CD8-positive, alpha-beta memory T cell (primary cell): Measurements from ENCODE around the gene RPS6KA6. TPM values are rescaled to one million over a fixed set of nuclear protein-coding genes. Genes with fewer than 3 reads are reported as not detected.

Source experiments
- CTCF ChIA-PET: fragments of 350-600 bp; sonication (Branson Sonifier 250); formaldehyde crosslinking; loops from one replicate; lab custom pipeline; 2021; ENCODE audit warnings: antibody characterized with exemption; lab: Charles Lee
- POLR2A ChIA-PET: fragments of 350-600 bp; sonication (Branson Sonifier 250); formaldehyde crosslinking; loops from one replicate; lab custom pipeline; 2021; ENCODE audit warnings: antibody characterized with exemption; lab: Charles Lee
- DNase-seq, 5 donors: peaks; one replicate each; pipeline versions ENCODE4 v3.0.0 to v3.0.0-alpha.2; 2020 to 2022; ENCODE audit warnings: mixed read lengths in 1 of 5
- H3K27ac ChIP-seq: one replicate; pipeline ENCODE4 v1.7.0; 2013; ENCODE audit warnings: low read depth, mild to moderate bottlenecking, low read length, moderate library complexity
- H3K27me3 ChIP-seq: 2 replicates; pipeline ENCODE4 v1.7.0; 2013; ENCODE audit warnings: low read length, mild to moderate bottlenecking; ENCODE audit not compliant: insufficient read depth, poor library complexity, severe bottlenecking
- H3K36me3 ChIP-seq: 2 replicates; pipeline ENCODE4 v1.7.0; 2013; ENCODE audit warnings: mild to moderate bottlenecking, low read length, moderate library complexity; ENCODE audit not compliant: insufficient read depth
- H3K4me1 ChIP-seq: 2 replicates; pipeline ENCODE4 v1.7.0; 2013; ENCODE audit warnings: mild to moderate bottlenecking, low read length, moderate library complexity; ENCODE audit not compliant: insufficient read depth
- H3K4me3 ChIP-seq: 2 replicates; pipeline ENCODE4 v1.7.0; 2013; ENCODE audit warnings: mild to moderate bottlenecking, low read length
- H3K9me3 ChIP-seq: 2 replicates; pipeline ENCODE4 v1.7.0; 2013; ENCODE audit warnings: mild to moderate bottlenecking, low read length
- H3K27ac Mint-ChIP-seq, 8 donors: one replicate each; pipeline ENCODE4 v1.8.0; 2020 to 2021; ENCODE audit warnings: mixed read lengths in 8 of 8, mild to moderate bottlenecking in 6 of 8, inconsistent platforms in 3 of 8, moderate library complexity in 3 of 8
- H3K27me3 Mint-ChIP-seq, 2 donors: one replicate each; pipeline ENCODE4 v1.8.0; 2020 to 2021; ENCODE audit warnings: mixed read lengths in 2 of 2, mild to moderate bottlenecking in 1 of 2, moderate library complexity in 1 of 2
- H3K36me3 Mint-ChIP-seq, 3 donors: one replicate each; pipeline ENCODE4 v1.8.0; 2020 to 2021; ENCODE audit warnings: mixed read lengths in 3 of 3, inconsistent platforms in 1 of 3, mild to moderate bottlenecking in 1 of 3
- H3K4me1 Mint-ChIP-seq, 3 donors: one replicate each; pipeline ENCODE4 v1.8.0; 2020 to 2021; ENCODE audit warnings: mixed read lengths in 3 of 3, inconsistent platforms in 1 of 3, mild to moderate bottlenecking in 1 of 3
- H3K4me3 Mint-ChIP-seq, 7 donors: one replicate each; pipeline ENCODE4 v1.8.0; 2020 to 2021; ENCODE audit warnings: mixed read lengths in 7 of 7, mild to moderate bottlenecking in 6 of 7, moderate library complexity in 4 of 7, inconsistent platforms in 2 of 7
- H3K9me3 Mint-ChIP-seq, 5 donors: one replicate each; pipeline ENCODE4 v1.8.0; 2020 to 2022; ENCODE audit warnings: mixed read lengths in 5 of 5, mild to moderate bottlenecking in 3 of 5, moderate library complexity in 2 of 5, inconsistent platforms in 1 of 5
- polyA plus RNA-seq: library from polyadenylated mRNA; unstranded; fragments of 300-500 nt; fragmentation: Illumina TruSeq; gene quantifications from one replicate; pipeline ENCODE4 v1.2.3, GENCODE V29; 2021
- total RNA-seq, 2 experiments: library from RNA; stranded (reverse); gene quantifications; one replicate each; pipeline ENCODE4 v1.2.3, GENCODE V29; 2021

The RPS6KA6 gene
- under 1 TPM; 0.20 to 0.35 TPM for total RNA-seq
- not detected for polyA plus RNA-seq

DNA sequence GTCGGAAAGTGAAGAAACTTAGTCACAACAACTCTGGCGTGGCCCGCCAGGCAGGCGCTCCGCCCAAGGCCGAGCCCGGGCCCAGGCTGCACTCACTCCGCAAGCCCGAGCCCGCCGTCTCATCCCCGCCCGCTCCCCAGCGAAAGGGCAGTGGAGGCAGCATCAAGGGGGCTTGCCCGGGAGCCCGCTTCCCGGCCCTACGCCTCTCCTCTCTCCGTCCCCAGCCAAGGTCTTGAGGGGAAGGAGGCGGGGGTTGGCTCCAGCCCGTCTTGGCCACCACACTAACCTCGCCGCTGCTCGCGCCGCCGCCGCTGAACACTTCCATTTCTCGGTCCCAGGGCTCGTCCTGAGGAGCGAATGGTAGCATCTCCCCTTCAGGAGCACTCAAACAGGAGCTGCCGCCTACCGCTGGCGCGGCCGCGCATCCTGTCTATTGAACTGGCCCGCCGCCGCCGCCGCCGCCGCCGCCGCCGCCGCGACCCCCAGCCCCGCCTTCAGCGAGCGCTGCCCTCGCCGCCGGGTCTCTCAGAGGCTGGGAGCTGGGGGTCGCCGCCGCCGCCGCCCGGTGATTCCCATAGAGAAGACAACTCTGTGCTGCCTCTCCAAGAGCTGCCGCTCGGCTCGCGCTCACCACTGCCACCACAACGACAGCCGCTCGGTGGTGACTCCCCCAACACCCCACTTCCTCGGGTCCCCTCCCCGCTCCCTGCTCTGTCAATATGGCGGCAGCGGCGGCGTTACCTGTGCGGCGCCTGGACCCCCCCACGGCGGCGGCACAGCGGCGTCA, at the start of gene RPS6KA6:
TSS of gene RPS6KA6 (minus strand) at position 667 of the 787 bp plus-strand sequence. CDS start at position 367, 300 bp downstream.
- POLR2A ChIA-PET: no interaction called here
- no peak within 1 kb of the TSS for H3K27ac ChIP-seq
- peaks cover 3 to 16% (median 6%) of the 10 kb centered on the region in 5 donors for H3K9me3 Mint-ChIP-seq

DNA sequence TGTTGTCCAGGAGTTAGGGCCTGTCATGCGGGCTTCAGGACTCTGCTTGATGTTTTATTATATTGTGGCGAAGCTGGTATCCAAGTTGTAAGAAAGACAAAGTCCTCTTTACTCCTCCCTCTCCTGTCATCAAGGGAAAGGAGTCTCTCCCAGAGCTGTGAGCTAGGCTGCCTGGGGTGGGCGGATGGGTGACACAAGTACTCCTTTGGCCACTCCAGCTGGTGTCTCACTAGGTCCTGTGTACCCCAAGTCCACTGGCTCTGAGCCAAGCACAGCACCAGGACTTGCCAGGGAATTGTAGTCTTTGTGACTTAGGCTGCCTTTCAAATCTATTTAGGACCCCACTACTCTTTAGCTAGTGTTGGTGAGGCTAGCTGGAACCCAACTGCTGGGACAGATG, 36.7 kb upstream of the RPS6KA6 start:
- Histone ChIP-seq H3K36me3 (no peaks in the 10 kb centered on the region), H3K4me1 (no peaks in the 10 kb centered on the region), H3K27me3 (no peaks in the 10 kb centered on the region), H3K27ac (no peak overlapping the region), H3K4me3 (no peak overlapping the region), H3K9me3 (no peaks in the 10 kb centered on the region)
- CTCF ChIA-PET: no interaction called here
- no peaks in the 10 kb centered on the region for H3K4me1 Mint-ChIP-seq
- no peak for DNase-seq
- no peaks in the 10 kb centered on the region for H3K36me3 Mint-ChIP-seq
- peaks cover 0 to 3% of the 10 kb centered on the region in 2 donors for H3K27me3 Mint-ChIP-seq
- H3K4me3 Mint-ChIP-seq: no peak overlapping the region
- peaks cover 0 to 6% (median 0%) of the 10 kb centered on the region in 5 donors for H3K9me3 Mint-ChIP-seq
- no peak overlapping the region for H3K27ac Mint-ChIP-seq
- POLR2A ChIA-PET: no interaction called here

More for the DNA sequence above, at the start of gene RPS6KA6:
- CTCF ChIA-PET: no interaction called here
- Mint-ChIP-seq H3K36me3 (no peaks in the 10 kb centered on the region), H3K27me3 (peaks cover 3 to 8% of the 10 kb centered on the region in 2 donors), H3K4me1 (no peaks in the 10 kb centered on the region), H3K4me3 (peak within 1 kb of the TSS in 3 of 7 donors; percentile 10 to 46 (median 32)), H3K27ac (peak within 1 kb of the TSS in 2 of 8 donors; percentile 69 to 76)
- Histone ChIP-seq H3K4me3 (no peak within 1 kb of the TSS), H3K36me3 (no peaks in the 10 kb centered on the region), H3K27me3 (no peaks in the 10 kb centered on the region), H3K9me3 (no peaks in the 10 kb centered on the region), H3K4me1 (no peaks in the 10 kb centered on the region)
- DNase-seq: peak in 1 of 5 donors; percentile 4

DNA sequence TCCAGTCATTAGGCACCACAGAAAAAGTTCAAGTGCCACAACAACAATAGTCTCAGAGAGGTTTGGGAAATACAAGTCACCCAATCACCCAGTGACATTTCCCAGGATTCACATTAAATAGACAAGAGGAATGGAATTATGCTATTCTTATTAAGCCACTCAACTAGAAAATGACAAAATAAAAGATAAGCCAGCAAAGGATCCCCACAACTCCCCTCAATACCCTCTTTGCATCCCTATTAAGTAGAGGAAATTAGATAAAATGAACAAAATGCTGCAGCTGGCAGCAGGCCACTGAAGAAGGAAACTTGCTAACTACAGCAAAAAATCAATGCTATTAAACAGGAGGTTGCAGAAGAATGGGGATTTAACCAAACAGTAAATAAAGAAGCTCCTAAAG, 35.3 kb upstream of the RPS6KA6 start:
- Mint-ChIP-seq H3K27ac (no peak overlapping the region), H3K4me3 (no peak overlapping the region), H3K4me1 (no peaks in the 10 kb centered on the region), H3K9me3 (peaks cover 0 to 6% (median 0%) of the 10 kb centered on the region in 5 donors), H3K27me3 (peaks cover 0 to 3% of the 10 kb centered on the region in 2 donors), H3K36me3 (no peaks in the 10 kb centered on the region)
- Histone ChIP-seq H3K4me3 (no peak overlapping the region), H3K36me3 (no peaks in the 10 kb centered on the region), H3K9me3 (no peaks in the 10 kb centered on the region), H3K27me3 (no peaks in the 10 kb centered on the region), H3K27ac (no peak overlapping the region), H3K4me1 (no peaks in the 10 kb centered on the region)
- DNase-seq: no peak
- CTCF ChIA-PET: no interaction called here
- POLR2A ChIA-PET: no interaction called here

DNA sequence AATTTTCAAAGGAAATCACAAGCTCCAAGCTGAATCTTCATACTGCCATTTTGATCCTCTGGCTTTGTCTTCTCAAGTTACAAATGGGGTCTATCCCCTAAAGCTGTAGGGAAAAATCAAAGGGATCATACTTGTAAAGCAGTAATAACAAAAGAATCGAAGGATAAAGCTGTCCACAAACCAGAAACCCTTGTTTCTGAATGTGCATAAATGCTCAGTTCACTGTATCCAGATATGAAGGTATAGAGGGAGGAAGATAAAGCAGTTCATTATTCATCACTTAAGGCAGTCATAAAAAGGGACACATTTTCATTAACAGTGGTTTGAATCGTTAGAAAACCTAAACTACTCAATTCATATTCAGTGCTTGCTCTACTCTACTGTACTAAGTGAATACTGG, 33.2 kb upstream of the RPS6KA6 start:
- Histone ChIP-seq H3K4me1 (no peaks in the 10 kb centered on the region), H3K9me3 (no peaks in the 10 kb centered on the region), H3K36me3 (no peaks in the 10 kb centered on the region), H3K4me3 (no peak overlapping the region), H3K27ac (no peak overlapping the region), H3K27me3 (no peaks in the 10 kb centered on the region)
- Mint-ChIP-seq H3K27me3 (peaks cover 0 to 3% of the 10 kb centered on the region in 2 donors), H3K9me3 (peaks cover 0 to 5% (median 0%) of the 10 kb centered on the region in 5 donors), H3K27ac (no peak overlapping the region), H3K4me3 (no peak overlapping the region), H3K36me3 (no peaks in the 10 kb centered on the region), H3K4me1 (no peaks in the 10 kb centered on the region)
- POLR2A ChIA-PET: no interaction called here
- CTCF ChIA-PET: no interaction called here
- DNase-seq: no peak

DNA sequence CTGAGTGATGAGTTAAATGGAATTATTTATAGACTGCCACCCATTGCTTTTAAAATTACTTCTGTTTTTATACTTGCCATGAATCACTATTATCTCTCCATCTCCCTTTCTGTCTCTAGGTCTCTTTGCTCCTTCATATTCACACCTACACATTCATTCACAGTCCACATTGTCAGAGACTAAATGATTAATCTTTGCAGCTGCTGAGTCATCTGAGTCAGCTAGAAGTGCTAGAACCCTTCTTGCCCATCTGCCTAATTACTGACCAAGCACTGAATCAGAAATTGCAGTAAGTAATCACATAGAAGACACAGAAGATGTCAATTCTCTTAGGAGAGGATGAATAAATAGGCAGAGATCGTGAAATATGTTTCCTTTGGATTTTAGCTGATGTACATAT, 31.6 kb upstream of the RPS6KA6 start:
- Histone ChIP-seq H3K4me1 (no peaks in the 10 kb centered on the region), H3K4me3 (no peak overlapping the region), H3K27me3 (no peaks in the 10 kb centered on the region), H3K27ac (no peak overlapping the region), H3K36me3 (no peaks in the 10 kb centered on the region), H3K9me3 (no peaks in the 10 kb centered on the region)
- Mint-ChIP-seq H3K27ac (no peak overlapping the region), H3K36me3 (no peaks in the 10 kb centered on the region), H3K4me3 (no peak overlapping the region), H3K9me3 (peaks cover 0 to 2% (median 0%) of the 10 kb centered on the region in 5 donors), H3K4me1 (no peaks in the 10 kb centered on the region), H3K27me3 (peaks cover 0 to 3% of the 10 kb centered on the region in 2 donors)
- CTCF ChIA-PET: no interaction called here
- POLR2A ChIA-PET: no interaction called here
- DNase-seq: no peak

DNA sequence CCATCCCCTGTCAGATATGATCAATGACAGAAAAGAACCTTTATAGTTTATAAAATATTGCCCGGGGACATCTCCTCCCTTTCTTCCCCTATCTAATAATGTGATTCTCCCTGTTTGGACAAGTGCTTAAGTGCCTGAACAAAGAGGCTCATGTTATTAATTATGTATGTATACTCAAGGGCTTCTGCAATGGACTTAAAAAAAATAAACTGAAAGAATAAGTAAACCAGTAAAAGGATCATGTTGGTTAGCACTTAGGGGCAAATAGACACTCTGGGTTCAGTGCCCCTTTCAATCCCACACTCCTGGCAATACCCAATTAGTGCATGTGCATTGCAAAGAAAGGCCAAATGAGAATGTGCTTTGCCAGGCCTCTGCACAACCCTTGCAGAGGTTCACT, 30.7 kb upstream of the RPS6KA6 start:
- Mint-ChIP-seq H3K4me1 (no peaks in the 10 kb centered on the region), H3K4me3 (no peak overlapping the region), H3K27ac (no peak overlapping the region), H3K9me3 (peaks cover 0 to 2% (median 0%) of the 10 kb centered on the region in 5 donors), H3K27me3 (peaks cover 0 to 3% of the 10 kb centered on the region in 2 donors), H3K36me3 (no peaks in the 10 kb centered on the region)
- Histone ChIP-seq H3K4me3 (no peak overlapping the region), H3K4me1 (no peaks in the 10 kb centered on the region), H3K9me3 (no peaks in the 10 kb centered on the region), H3K27me3 (no peaks in the 10 kb centered on the region), H3K27ac (no peak overlapping the region), H3K36me3 (no peaks in the 10 kb centered on the region)
- CTCF ChIA-PET: no interaction called here
- no peak for DNase-seq
- POLR2A ChIA-PET: no interaction called here

DNA sequence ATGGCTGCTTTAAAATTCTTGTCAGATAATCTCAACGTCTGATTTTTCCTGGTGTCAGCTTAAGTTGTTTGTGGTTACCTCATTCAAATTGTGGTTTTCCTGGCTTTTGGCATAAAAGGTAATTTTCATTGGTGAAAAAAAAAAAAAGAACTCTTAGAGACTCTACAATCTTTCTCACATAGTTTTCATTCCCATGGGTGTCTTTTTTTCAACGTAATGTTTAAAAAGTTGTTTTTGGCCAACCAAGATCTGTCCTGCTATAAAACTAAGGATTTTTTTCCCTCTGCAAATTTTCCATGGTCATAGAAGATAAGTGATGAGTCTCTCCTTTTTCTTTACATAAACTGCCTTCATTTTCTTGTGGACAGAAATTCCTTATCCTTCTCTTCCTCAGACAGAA, 28.9 kb upstream of the RPS6KA6 start:
- Histone ChIP-seq H3K4me3 (no peak overlapping the region), H3K9me3 (no peaks in the 10 kb centered on the region), H3K36me3 (no peaks in the 10 kb centered on the region), H3K27ac (no peak overlapping the region), H3K4me1 (no peaks in the 10 kb centered on the region), H3K27me3 (no peaks in the 10 kb centered on the region)
- no peaks in the 10 kb centered on the region for H3K27me3 Mint-ChIP-seq
- CTCF ChIA-PET: no interaction called here
- H3K4me3 Mint-ChIP-seq: no peak overlapping the region
- no peaks in the 10 kb centered on the region for H3K36me3 Mint-ChIP-seq
- no peak for DNase-seq
- POLR2A ChIA-PET: no interaction called here
- peaks cover 0 to 2% (median 0%) of the 10 kb centered on the region in 5 donors for H3K9me3 Mint-ChIP-seq
- H3K4me1 Mint-ChIP-seq: no peaks in the 10 kb centered on the region
- no peak overlapping the region for H3K27ac Mint-ChIP-seq

DNA sequence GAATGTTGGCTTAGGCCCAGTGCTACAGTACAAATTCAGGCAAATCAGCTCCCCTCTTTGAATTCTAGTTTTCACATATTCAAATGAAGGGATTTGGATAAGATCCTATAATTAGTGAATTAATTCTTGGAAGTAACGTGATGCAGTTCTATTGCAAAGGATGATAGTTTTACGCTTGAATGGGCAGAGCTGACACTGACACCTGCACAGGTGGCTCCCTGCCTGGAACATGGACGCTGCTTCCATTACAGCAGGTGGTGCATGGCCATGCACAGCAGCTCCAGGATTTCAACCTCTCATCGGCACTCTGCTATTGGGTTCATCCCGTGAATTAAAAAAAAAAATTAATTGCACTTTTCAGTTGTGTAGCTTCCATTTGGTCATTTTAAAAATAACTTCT, 28.4 kb upstream of the RPS6KA6 start:
- no peaks in the 10 kb centered on the region for H3K9me3 ChIP-seq
- H3K4me1 ChIP-seq: no peaks in the 10 kb centered on the region
- H3K27me3 ChIP-seq: no peaks in the 10 kb centered on the region
- H3K4me1 Mint-ChIP-seq: no peaks in the 10 kb centered on the region
- no peak overlapping the region for H3K27ac ChIP-seq
- no peaks in the 10 kb centered on the region for H3K36me3 Mint-ChIP-seq
- no peaks in the 10 kb centered on the region for H3K36me3 ChIP-seq
- no peak overlapping the region for H3K4me3 ChIP-seq
- DNase-seq: no peak
- no peak overlapping the region for H3K4me3 Mint-ChIP-seq
- no peak overlapping the region for H3K27ac Mint-ChIP-seq
- no peaks in the 10 kb centered on the region for H3K27me3 Mint-ChIP-seq
- peaks cover 0 to 2% (median 0%) of the 10 kb centered on the region in 5 donors for H3K9me3 Mint-ChIP-seq
- ChIA-PET CTCF (no interaction called here), POLR2A (no interaction called here)
